A673 (cell line): ENCODE data around the gene MEF2C. TPM values are rescaled to one million over a fixed set of nuclear protein-coding genes. Genes with fewer than 3 reads are reported as not detected.

ENCODE experiments used
- BruUV-seq: library from RNA; stranded (reverse); fragments of 400-500 nt; replicated peaks from 2 replicates; lab custom pipeline; 2021; lab: Mats Ljungman, UMichigan
- CTCF ChIA-PET: fragments of 300-600 bp; sonication (Branson Sonifier 250); formaldehyde crosslinking; loops from one replicate; lab custom pipeline; 2022; ENCODE audit warnings: antibody characterized with exemption; lab: Charles Lee
- POLR2A ChIA-PET: fragments of 300-600 bp; sonication (Branson Sonifier 250); formaldehyde crosslinking; loops from one replicate; lab custom pipeline; 2022; ENCODE audit warnings: antibody characterized with exemption; ENCODE audit not compliant: low non-redundant PET; lab: Charles Lee
- DNase-seq: peaks from one replicate; pipeline ENCODE4 v3.0.0-alpha.2; 2015; ENCODE audit warnings: low spot score
- H3K27ac ChIP-seq: fragments of 200-600 bp; sonication (generic); 2 replicates; pipeline ENCODE4 v1.5.1; 2016; ENCODE audit warnings: mixed run types, low read depth, mild to moderate bottlenecking, mixed read lengths, antibody characterized with exemption, low read length; ENCODE audit not compliant: poor library complexity, severe bottlenecking
- H3K27me3 ChIP-seq: fragments of 200-600 bp; sonication (generic); replicated peaks from 2 replicates; pipeline ENCODE4 v1.6.1; 2017; ENCODE audit warnings: mixed run types, low read depth, mild to moderate bottlenecking, mixed read lengths, antibody characterized with exemption, low read length; ENCODE audit not compliant: insufficient read depth, poor library complexity
- H3K36me3 ChIP-seq: fragments of 200-600 bp; sonication (generic); 2 replicates; pipeline ENCODE4 v1.6.1; 2016; ENCODE audit warnings: mixed run types, mild to moderate bottlenecking, mixed read lengths, antibody characterized with exemption, low read length; ENCODE audit not compliant: insufficient read depth, poor library complexity, severe bottlenecking
- H3K4me1 ChIP-seq: fragments of 200-600 bp; sonication (generic); 2 replicates; pipeline ENCODE4 v1.6.1; 2017; ENCODE audit warnings: mixed run types, mild to moderate bottlenecking, mixed read lengths, antibody characterized with exemption, low read length; ENCODE audit not compliant: insufficient read depth, poor library complexity, severe bottlenecking
- H3K4me3 ChIP-seq: fragments of 200-600 bp; sonication (generic); 2 replicates; pipeline ENCODE4 v1.5.1; 2016; ENCODE audit warnings: low read depth, mixed run types, mild to moderate bottlenecking, mixed read lengths, low read length; ENCODE audit not compliant: poor library complexity, severe bottlenecking
- H3K9me3 ChIP-seq: fragments of 200-600 bp; sonication (generic); 2 replicates; pipeline ENCODE4 v1.6.1; 2016; ENCODE audit warnings: mixed run types, low read depth, mild to moderate bottlenecking, mixed read lengths, antibody characterized with exemption, low read length; ENCODE audit not compliant: poor library complexity, severe bottlenecking
- CTCF ChIP-seq: fragments of 300-800, 200-600 bp; sonication (generic); conservative IDR thresholded peaks from 2 replicates; pipeline ENCODE4 v1.5.1; 2017; ENCODE audit warnings: low read depth, mild to moderate bottlenecking, antibody characterized with exemption, low read length, moderate library complexity, mixed read lengths
- EZH2 ChIP-seq: fragments of 200-600 bp; sonication (generic); IDR thresholded peaks from 2 replicates; pipeline ENCODE4 v1.6.1; 2017; ENCODE audit warnings: borderline replicate concordance, low read depth, mild to moderate bottlenecking, mixed read lengths, antibody characterized with exemption, low read length; ENCODE audit not compliant: poor library complexity, severe bottlenecking
- intact Hi-C: fragments of 100-400 bp; cut with micrococcal nuclease; formaldehyde crosslinking; loops from one replicate; pipeline ENCODE4 v1.10.0; 2022; ENCODE audit not compliant: unreplicated experiment
- total RNA-seq: library from RNA; stranded (reverse); gene quantifications from 2 replicates; pipeline ENCODE4 v1.2.3, GENCODE V29; 2021

MEF2C gene
- total RNA-seq, 1 experiment from 2014 or later: 2.0 TPM

GRCh38 chr5:88872971-88873370 lies 10.0 kb downstream of the MEF2C start:
- no peaks in the 10 kb centered on the region for H3K27me3 ChIP-seq
- DNase-seq: no peak
- H3K9me3 ChIP-seq: no peaks in the 10 kb centered on the region
- ChIA-PET POLR2A (no interaction called here), CTCF (no interaction called here)
- no TSS peak for BruUV-seq
- intact Hi-C loops: no loop called here
- no peak overlapping the region for H3K27ac ChIP-seq
- H3K4me3 ChIP-seq: no peak overlapping the region
- no peaks in the 10 kb centered on the region for H3K36me3 ChIP-seq
- H3K4me1 ChIP-seq: no peaks in the 10 kb centered on the region
- no peak for TF ChIP-seq CTCF
- TF ChIP-seq EZH2: no peak

GRCh38 chr5:88870285-88870684 lies 12.7 kb downstream of the MEF2C start:
- no peaks in the 10 kb centered on the region for H3K9me3 ChIP-seq
- H3K27ac ChIP-seq: no peak overlapping the region
- no peaks in the 10 kb centered on the region for H3K36me3 ChIP-seq
- DNase-seq: no peak
- H3K27me3 ChIP-seq: no peaks in the 10 kb centered on the region
- BruUV-seq: no TSS peak
- TF ChIP-seq CTCF: no peak
- TF ChIP-seq EZH2: no peak
- POLR2A ChIA-PET: no interaction called here
- CTCF ChIA-PET: no interaction called here
- intact Hi-C loops: no loop called here
- no peaks in the 10 kb centered on the region for H3K4me1 ChIP-seq
- H3K4me3 ChIP-seq: no peak overlapping the region

GRCh38 chr5:88868468-88869068 lies 14.4 kb downstream of the MEF2C start:
- no peaks in the 10 kb centered on the region for H3K27me3 ChIP-seq
- H3K4me3 ChIP-seq: no peak overlapping the region
- H3K4me1 ChIP-seq: no peaks in the 10 kb centered on the region
- no peak for DNase-seq
- H3K36me3 ChIP-seq: no peaks in the 10 kb centered on the region
- no peak for TF ChIP-seq EZH2
- no peak for TF ChIP-seq CTCF
- no peak overlapping the region for H3K27ac ChIP-seq
- POLR2A ChIA-PET: no interaction called here
- intact Hi-C loops: no loop called here
- CTCF ChIA-PET: no interaction called here
- no peaks in the 10 kb centered on the region for H3K9me3 ChIP-seq
- no TSS peak for BruUV-seq
